Measurements from ENCODE around the gene BOD1.

Gene BOD1

DNA sequence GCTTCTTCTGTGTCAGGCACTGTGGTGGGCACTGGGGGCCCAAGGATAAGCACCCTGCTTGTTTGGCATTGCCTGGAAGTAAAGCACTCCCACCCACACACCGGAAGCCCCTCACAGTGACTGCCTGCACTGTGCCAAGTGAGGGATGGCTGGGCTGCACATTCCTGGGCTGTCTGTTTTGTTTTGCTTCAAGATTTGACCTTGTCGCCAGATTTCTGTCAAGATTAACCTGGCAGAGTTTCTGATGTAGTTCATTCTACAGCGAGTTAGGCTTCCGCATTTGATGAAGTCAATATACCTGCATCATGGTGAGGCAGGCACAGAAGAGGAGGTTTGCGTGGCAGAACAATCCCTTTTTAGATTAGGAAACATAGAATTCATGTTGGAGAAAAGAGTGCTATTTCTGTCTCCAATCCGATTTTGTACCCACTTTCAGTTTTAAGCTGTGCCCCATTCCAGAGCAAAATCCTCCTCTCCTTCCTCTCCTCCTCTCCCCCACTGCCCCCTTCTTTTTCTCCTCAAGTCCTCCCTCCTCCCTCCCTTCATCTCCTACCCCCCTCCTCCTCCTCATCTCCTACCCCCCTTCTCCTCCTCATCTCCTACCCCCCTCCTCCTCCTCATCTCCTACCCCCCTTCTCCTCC is 14.4 kb upstream of the BOD1 start:
- no peak for DNase-seq (ENCODE audit: low read depth)
- H3K4me3 ChIP-seq (ENCODE audit: low read depth, low read length) = no peak overlapping the region
- TF ChIP-seq, protein P1, sequence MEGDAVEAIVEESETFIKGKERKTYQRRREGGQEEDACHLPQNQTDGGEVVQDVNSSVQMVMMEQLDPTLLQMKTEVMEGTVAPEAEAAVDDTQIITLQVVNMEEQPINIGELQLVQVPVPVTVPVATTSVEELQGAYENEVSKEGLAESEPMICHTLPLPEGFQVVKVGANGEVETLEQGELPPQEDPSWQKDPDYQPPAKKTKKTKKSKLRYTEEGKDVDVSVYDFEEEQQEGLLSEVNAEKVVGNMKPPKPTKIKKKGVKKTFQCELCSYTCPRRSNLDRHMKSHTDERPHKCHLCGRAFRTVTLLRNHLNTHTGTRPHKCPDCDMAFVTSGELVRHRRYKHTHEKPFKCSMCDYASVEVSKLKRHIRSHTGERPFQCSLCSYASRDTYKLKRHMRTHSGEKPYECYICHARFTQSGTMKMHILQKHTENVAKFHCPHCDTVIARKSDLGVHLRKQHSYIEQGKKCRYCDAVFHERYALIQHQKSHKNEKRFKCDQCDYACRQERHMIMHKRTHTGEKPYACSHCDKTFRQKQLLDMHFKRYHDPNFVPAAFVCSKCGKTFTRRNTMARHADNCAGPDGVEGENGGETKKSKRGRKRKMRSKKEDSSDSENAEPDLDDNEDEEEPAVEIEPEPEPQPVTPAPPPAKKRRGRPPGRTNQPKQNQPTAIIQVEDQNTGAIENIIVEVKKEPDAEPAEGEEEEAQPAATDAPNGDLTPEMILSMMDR (IDR thresholded peaks at IDR 0.05; ENCODE audit: low read depth, low read length, missing control alignments) = no peak

GRCh38 chr5:173629628-173630027 is 13.2 kb upstream of the BOD1 start:
- DNase-seq (ENCODE audit: low read depth) = no peak

GRCh38 chr5:173628501-173628900 is 12.1 kb upstream of the BOD1 start:
- no peak for DNase-seq (ENCODE audit: low read depth)
- H3K4me3 ChIP-seq (ENCODE audit: low read depth, low read length) = no peak overlapping the region
- TF ChIP-seq, protein P1 (IDR thresholded peaks at IDR 0.05; ENCODE audit: low read depth, low read length, missing control alignments) = no peak

More at GRCh38 chr5:173629628-173630027, 13.2 kb upstream of the BOD1 start:
- no peak overlapping the region for H3K4me3 ChIP-seq (ENCODE audit: low read depth, low read length)
- TF ChIP-seq, protein P1 (IDR thresholded peaks at IDR 0.05; ENCODE audit: low read depth, low read length, missing control alignments) = peak; percentile 63

- DNase-seq (ENCODE audit: low read depth) = no peak
- no peak overlapping the region for H3K4me3 ChIP-seq (ENCODE audit: low read depth, low read length)
- TF ChIP-seq, protein P1 (IDR thresholded peaks at IDR 0.05; ENCODE audit: low read depth, low read length, missing control alignments) = no peak
Observed at GRCh38 chr5:173627860-173628392, 11.5 kb upstream of the BOD1 start.

- DNase-seq (ENCODE audit: low read depth) = no peak
- TF ChIP-seq, protein P1 (IDR thresholded peaks at IDR 0.05; ENCODE audit: low read depth, low read length, missing control alignments) = no peak
- no peak overlapping the region for H3K4me3 ChIP-seq (ENCODE audit: low read depth, low read length)
Observed at GRCh38 chr5:173627271-173627670, 10.8 kb upstream of the BOD1 start.

DNA sequence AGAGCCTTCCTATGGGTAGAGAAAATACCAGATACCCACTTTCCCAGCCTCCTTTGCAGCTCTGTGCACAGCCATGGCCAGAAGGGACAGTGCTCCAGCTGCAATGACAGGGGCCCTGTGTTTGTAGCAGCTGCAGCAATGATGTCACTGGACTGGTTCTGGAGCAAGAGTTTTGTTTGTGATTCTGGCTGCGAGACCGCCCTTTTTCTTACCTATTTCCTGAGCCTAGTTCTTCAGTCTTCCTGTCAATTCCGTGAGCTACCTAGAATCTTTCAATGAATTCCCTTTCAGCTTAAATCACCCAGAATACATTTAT is 10.0 kb upstream of the BOD1 start:
- DNase-seq (ENCODE audit: low read depth) = no peak
- TF ChIP-seq, protein P1 (IDR thresholded peaks at IDR 0.05; ENCODE audit: low read depth, low read length, missing control alignments) = no peak

More for the DNA sequence above, 10.0 kb upstream of the BOD1 start:
- no peak overlapping the region for H3K4me3 ChIP-seq (ENCODE audit: low read depth, low read length)
